GM18870 (cell line): Measurements from ENCODE around the gene RABL2A.
"Not testable (repeated sequence)": the region's sequence is repeated elsewhere in the genome, so short reads cannot be mapped to it uniquely, and the experiment has no call there.

Experiments
- ATAC-seq: cut with Tn5 transposase; IDR thresholded peaks from one replicate; pipeline ENCODE4 v1.9.1; 2021; ENCODE audit warnings: moderate library complexity; ENCODE audit not compliant: unreplicated experiment

The RABL2A gene

DNA sequence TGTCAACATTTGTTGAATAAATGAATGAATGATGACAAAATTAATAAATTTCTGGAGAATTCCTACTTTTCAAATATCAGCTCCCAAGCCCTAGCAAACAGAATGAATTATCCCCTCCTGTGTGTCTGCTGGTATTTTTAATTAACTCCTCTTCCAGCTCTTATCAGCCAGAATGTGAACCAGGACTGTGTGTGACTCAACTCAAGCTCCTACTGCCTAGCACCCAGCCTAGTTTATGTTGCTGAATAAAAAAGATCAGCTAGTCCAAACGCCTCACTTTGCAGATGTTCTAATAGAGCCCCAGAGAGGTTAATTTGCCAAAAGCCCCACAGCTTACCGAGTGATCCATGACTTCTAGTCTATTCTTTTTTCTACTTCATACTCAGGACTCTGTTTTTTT is 50.3 kb downstream of the RABL2A start:
- no peak for ATAC-seq

DNA sequence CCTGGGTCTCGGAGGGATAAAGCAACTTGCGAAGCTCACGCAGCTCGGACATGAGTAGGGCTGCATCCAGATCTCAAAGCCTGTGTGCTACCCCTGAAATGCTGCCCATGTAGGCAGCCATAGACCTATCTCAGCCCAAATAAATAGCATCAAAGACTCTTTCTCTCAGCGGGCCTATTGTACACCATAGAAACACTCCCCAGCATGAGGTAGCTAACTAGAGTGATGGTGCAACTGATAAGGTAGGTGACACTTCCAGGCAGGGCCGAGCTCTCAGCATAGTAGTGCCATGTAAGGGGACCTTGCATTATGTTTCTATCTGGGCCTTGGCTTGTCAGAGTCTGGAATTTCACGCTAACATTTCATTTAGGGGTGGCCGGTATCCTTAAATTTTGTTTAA is 52.4 kb downstream of the RABL2A start:
- no peak for ATAC-seq

DNA sequence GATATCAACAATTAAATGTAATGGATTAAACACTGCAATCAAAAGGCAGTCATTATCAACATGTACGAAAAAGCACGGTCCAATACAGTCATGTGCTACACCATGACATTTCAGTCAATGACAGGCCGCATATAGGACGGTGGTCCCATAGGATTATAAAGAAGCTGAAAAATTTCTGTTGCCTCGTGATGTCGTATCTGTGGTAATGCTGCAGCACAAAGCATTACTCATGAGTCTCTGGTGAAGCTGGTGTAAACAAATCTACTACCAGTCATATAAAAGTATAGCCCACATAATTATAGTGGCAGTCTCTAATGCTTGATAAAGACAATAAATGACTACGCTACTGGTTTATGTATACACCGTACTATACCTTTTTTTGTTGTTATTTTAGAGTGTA is 58.4 kb downstream of the RABL2A start:
- ATAC-seq = no peak

DNA sequence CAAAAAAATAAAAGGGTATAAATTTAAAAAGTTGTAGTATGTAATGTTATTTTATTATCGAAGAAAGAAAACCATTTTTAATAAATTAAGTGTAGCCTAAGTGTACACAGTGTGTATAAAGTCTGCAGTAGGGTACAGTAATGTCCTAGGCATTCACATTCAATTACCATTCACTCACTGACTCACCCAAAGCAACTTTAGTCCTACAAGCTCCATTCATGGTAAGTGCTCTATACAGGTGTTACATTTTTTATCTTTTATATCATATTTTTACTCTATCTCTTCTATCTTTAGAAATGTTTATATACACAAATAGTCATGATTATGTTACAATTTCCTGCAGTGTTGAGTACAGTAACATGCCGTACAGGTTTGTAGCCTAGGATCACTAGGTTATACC is 59.5 kb downstream of the RABL2A start:
- no peak for ATAC-seq

DNA sequence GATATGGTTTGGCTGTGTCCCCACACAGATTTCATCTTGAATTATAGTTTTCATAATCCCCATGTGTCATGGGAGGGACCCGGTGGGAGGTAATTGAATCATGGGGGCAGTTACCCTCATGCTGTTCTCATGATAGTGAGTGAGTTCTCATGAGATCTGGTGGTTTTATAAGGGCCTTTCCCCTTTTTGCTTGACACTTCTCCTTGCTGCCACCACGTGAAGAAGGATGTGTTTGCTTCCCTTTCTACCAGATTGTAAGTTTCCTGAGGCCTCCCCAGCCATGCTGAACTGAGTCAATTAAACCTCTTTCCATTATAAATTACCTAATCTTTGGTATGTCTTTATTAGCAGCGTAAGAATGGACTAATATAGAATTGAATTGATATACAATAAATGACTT is 63.8 kb downstream of the RABL2A start:
- ATAC-seq = not testable (repeated sequence)
